ENCODE data around the gene OGG1.
A peak's percentile ranks its signal among the peaks of the same experiment; 100 is the strongest.

Gene OGG1

GRCh38 chr3:9787714-9788113 lies 38.0 kb downstream of the OGG1 start:
- DNase-seq: no peak

GRCh38 chr3:9791127-9791526 lies 41.4 kb downstream of the OGG1 start:
- DNase-seq: no peak

DNA sequence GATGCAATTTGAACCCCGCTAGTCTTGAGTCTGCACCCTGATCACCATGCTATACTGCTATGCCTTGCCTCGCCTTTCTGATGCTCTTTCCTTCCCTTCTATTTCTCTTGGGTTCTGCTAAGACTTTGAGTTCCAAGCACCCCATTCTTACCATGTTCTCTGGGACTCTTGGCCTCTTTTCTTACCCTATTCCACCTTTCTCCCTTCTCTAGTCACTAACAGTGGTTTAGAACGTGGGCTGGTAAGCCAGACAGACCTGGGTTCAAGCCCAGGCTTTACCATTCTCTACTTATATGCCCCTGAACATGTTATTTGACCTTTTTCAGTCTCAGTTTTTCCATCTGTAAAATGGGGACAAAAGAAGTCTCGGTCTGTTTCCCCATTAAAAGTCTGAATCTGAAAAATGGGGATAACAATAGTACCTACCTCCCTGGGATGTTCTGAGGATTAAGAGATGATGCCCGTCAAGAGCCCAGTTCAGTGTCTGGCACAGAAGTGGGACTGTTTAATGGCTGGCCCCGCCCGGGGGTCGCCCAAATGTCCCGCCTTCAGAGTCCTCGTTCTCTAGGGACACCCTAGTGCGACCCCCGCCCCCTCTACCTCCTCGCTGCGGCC lies 42.1 kb downstream of the OGG1 start:
- DNase-seq: no peak

- DNase-seq: peak; percentile 54
Measured at GRCh38 chr3:9792405-9793160, 42.8 kb downstream of the OGG1 start, which contains the start of the genes ARPC4 and TADA3. Gene ARPC4, plus strand, starts transcription at chr3:9793082. Its CDS starts 40 bp downstream, at chr3:9793122. Gene TADA3, minus strand, starts transcription at chr3:9792473. Its CDS starts 1,007 bp downstream, at chr3:9791466.

GRCh38 chr3:9793161-9793781 lies 43.5 kb downstream of the OGG1 start:
- DNase-seq: no peak

DNA sequence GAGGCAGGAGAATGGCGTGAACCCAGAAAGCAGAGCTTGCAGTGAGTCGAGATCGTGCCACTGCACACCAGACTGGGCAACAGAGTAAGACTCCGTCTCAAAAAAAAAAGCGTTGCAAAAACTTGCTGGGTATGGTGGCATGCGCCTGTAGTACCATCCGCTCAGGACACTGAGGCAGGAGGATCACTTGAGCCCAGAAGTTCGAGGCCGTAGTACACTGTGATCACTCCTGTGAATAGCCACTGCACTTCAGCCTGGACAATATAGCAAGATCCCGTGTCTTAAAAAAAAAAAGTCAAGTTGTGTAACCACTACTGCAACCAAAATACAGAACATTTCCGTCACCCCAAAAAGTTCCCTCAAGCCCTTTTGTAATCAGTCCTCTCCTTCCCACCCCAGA lies 44.6 kb downstream of the OGG1 start:
- DNase-seq: no peak

- no peak for DNase-seq
Measured at GRCh38 chr3:9795207-9795606, 45.5 kb downstream of the OGG1 start.

GRCh38 chr3:9797196-9797945 lies 47.6 kb downstream of the OGG1 start:
- DNase-seq: no peak

GRCh38 chr3:9800529-9800928 lies 50.8 kb downstream of the OGG1 start:
- no peak for DNase-seq

GRCh38 chr3:9803494-9803893 lies 53.7 kb downstream of the OGG1 start:
- DNase-seq: no peak

DNA sequence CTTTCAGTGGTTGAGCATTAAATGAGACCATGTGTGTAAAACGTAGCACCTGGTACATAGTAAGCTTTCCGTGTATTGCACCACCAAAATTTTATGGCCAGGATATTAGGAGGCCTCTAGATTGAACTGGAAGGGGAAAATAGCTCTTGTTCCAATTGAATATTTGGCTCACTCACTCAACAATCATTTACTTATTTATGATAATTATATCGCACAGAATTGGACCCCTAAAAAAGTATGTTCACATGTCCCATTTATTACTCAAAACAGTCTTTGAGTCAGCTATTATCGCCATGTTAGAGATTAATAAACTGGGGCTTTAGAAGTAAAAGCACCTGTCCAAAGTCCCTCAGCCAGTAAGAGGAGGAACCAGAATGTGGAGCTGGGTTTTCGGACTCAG lies 55.2 kb downstream of the OGG1 start:
- no peak for DNase-seq

DNA sequence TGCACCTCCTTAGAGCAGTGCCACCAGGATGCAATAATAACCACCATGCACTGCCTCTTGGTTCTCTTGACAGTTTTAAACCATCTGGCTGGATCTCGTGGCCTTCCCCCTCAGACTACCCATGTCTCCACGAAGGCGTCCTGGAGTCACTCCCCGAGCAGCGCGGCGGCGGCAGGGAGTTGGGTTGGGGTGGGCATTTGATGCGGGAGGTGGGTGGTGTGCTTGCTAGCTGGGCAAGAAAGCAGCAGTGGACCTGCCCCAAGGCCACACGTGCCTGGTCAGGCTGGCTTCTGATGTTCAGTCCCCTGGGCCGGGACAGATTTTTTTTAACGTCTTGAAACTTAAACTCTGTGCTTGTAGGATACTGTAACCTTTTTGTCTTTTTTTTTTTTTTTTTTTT lies 56.4 kb downstream of the OGG1 start:
- DNase-seq: no peak

All from cortex of kidney (tissue), 1 donor.